IMR-90 (cell line): ENCODE data around the gene BPI. TPM values are rescaled to one million over a fixed set of nuclear protein-coding genes. Genes with fewer than 3 reads are reported as not detected.
A peak's percentile ranks its signal among the peaks of the same experiment; 100 is the strongest.

ENCODE experiments used
- ATAC-seq: fragments of 200-7000 bp; cut with Tn5 transposase; 2 replicates; pipeline ENCODE4 v1.9.1; 2020; ENCODE audit warnings: low read depth, mild to moderate bottlenecking, moderate library complexity
- BruUV-seq: library from RNA; stranded (reverse); fragments of 400-500 nt; replicated peaks from 2 replicates; lab custom pipeline; 2021; lab: Mats Ljungman, UMichigan
- CTCF ChIA-PET: fragments of 300-600 bp; formaldehyde crosslinking; extraction: SDS; loops from one replicate; lab custom pipeline; 2021; ENCODE audit warnings: antibody characterized with exemption; lab: Yijun Ruan, JAX
- POLR2A ChIA-PET: fragments of 300-600 bp; sonication (Branson Sonifier 250); formaldehyde crosslinking; loops from one replicate; lab custom pipeline; 2022; ENCODE audit warnings: antibody characterized with exemption; ENCODE audit not compliant: unreplicated experiment; lab: Charles Lee
- DNase-seq: peaks from one replicate; pipeline ENCODE4 v3.0.0; 2013
- H2AFZ ChIP-seq: replicated peaks from 2 replicates; pipeline ENCODE3; 2013; ENCODE audit warnings: low read length, mild to moderate bottlenecking; ENCODE audit not compliant: poor library complexity
- H2AK5ac ChIP-seq: 2 replicates; pipeline ENCODE4 v1.6.1; 2013; ENCODE audit warnings: low read depth, low read length, inconsistent platforms
- H2AK9ac ChIP-seq: replicated peaks from 2 replicates; pipeline ENCODE3; 2013; ENCODE audit warnings: mild to moderate bottlenecking, low read depth, low read length, moderate library complexity; ENCODE audit not compliant: poor library complexity
- H2BK120ac ChIP-seq: 2 replicates; pipeline ENCODE4 v1.6.1; 2013; ENCODE audit warnings: low read depth, low read length, inconsistent platforms
- H2BK15ac ChIP-seq: 3 replicates; pipeline ENCODE4 v1.6.1; 2013; ENCODE audit warnings: low read depth, low read length, inconsistent platforms
- H2BK20ac ChIP-seq: 2 replicates; pipeline ENCODE4 v1.6.1; 2013; ENCODE audit warnings: low read depth, mild to moderate bottlenecking, inconsistent platforms, low read length, moderate library complexity
- H2BK5ac ChIP-seq: 2 replicates; pipeline ENCODE4 v1.6.1; 2013; ENCODE audit warnings: mild to moderate bottlenecking, low read depth, low read length, inconsistent platforms; ENCODE audit not compliant: poor library complexity, severe bottlenecking
- H3K14ac ChIP-seq: replicated peaks from 2 replicates; pipeline ENCODE4 v1.6.1; 2013; ENCODE audit warnings: low read depth, low read length, inconsistent platforms
- H3K18ac ChIP-seq: 2 replicates; pipeline ENCODE4 v1.6.1; 2013; ENCODE audit warnings: low read depth, low read length, control low read depth
- H3K23ac ChIP-seq: 2 replicates; pipeline ENCODE4 v1.6.1; 2013; ENCODE audit warnings: low read depth, low read length, inconsistent platforms
- H3K27ac ChIP-seq: 2 replicates; pipeline ENCODE4 v1.5.1; 2013; ENCODE audit warnings: mild to moderate bottlenecking, control low read depth, low read length; ENCODE audit not compliant: insufficient read depth
- H3K27me3 ChIP-seq: 2 replicates; pipeline ENCODE4 v1.6.1; 2013; ENCODE audit warnings: low read length; ENCODE audit not compliant: control insufficient read depth, insufficient read depth
- H3K36me3 ChIP-seq: 2 replicates; pipeline ENCODE4 v1.6.1; 2013; ENCODE audit warnings: low read length, mixed read lengths; ENCODE audit not compliant: control insufficient read depth, insufficient read depth
- H3K4ac ChIP-seq: 2 replicates; pipeline ENCODE4 v1.6.1; 2013; ENCODE audit warnings: low read depth, low read length, inconsistent platforms
- H3K4me1 ChIP-seq: 2 replicates; pipeline ENCODE4 v1.6.1; 2013; ENCODE audit warnings: low read length, mixed read lengths; ENCODE audit not compliant: control insufficient read depth, insufficient read depth
- H3K4me2 ChIP-seq: 2 replicates; pipeline ENCODE4 v1.6.1; 2013; ENCODE audit warnings: low read depth, mild to moderate bottlenecking, control low read depth, low read length, moderate library complexity
- H3K4me3 ChIP-seq: 2 replicates; pipeline ENCODE4 v1.5.1; 2013; ENCODE audit warnings: low read depth, mild to moderate bottlenecking, control low read depth, low read length, moderate library complexity; ENCODE audit not compliant: insufficient read depth
- H3K56ac ChIP-seq: 2 replicates; pipeline ENCODE4 v1.6.1; 2013; ENCODE audit warnings: low read length, inconsistent platforms; ENCODE audit not compliant: insufficient read depth; ENCODE audit errors: extremely low read depth
- H3K79me1 ChIP-seq, 2 experiments: 2 replicates each; pipeline ENCODE4 v1.6.1; 2013; ENCODE audit warnings: low read length in 2 of 2, inconsistent platforms in 1 of 2, low read depth in 1 of 2
- H3K9ac ChIP-seq: 2 replicates; pipeline ENCODE4 v1.6.1; 2013; ENCODE audit warnings: low read depth, low read length, control low read depth
- H3K9me1 ChIP-seq: 2 replicates; pipeline ENCODE4 v1.6.1; 2013; ENCODE audit warnings: low read length, inconsistent platforms; ENCODE audit not compliant: insufficient read depth
- H3K9me3 ChIP-seq: 2 replicates; pipeline ENCODE4 v1.6.1; 2013; ENCODE audit warnings: low read length; ENCODE audit not compliant: control insufficient read depth, insufficient read depth
- H4K20me1 ChIP-seq: 2 replicates; pipeline ENCODE4 v1.6.1; 2013; ENCODE audit warnings: low read length, inconsistent platforms; ENCODE audit not compliant: insufficient read depth
- H4K5ac ChIP-seq: 2 replicates; pipeline ENCODE4 v1.6.1; 2013; ENCODE audit warnings: mild to moderate bottlenecking, low read depth, low read length, control low read depth
- H4K8ac ChIP-seq, 2 experiments: 2 replicates each; pipeline ENCODE4 v1.6.1; 2013; ENCODE audit warnings: low read depth in 2 of 2, low read length in 2 of 2, control low read depth in 1 of 2, inconsistent platforms in 1 of 2
- H4K91ac ChIP-seq: 2 replicates; pipeline ENCODE4 v1.6.1; 2013; ENCODE audit warnings: low read depth, low read length, inconsistent platforms; ENCODE audit not compliant: insufficient read depth
- CHD1 ChIP-seq: IDR thresholded peaks from 2 replicates; pipeline ENCODE4 v1.6.1; 2012; ENCODE audit warnings: low read depth, low read length, improper control_type of control experiment
- MAFK ChIP-seq: IDR thresholded peaks from 2 replicates; pipeline ENCODE4 v1.6.1; 2012; ENCODE audit warnings: low read depth, low read length, improper control_type of control experiment
- MAZ ChIP-seq: IDR thresholded peaks from 2 replicates; pipeline ENCODE4 v1.6.1; 2012; ENCODE audit warnings: low read depth, mild to moderate bottlenecking, low read length, improper control_type of control experiment, moderate library complexity, borderline replicate concordance
- RFX5 ChIP-seq: IDR thresholded peaks from 2 replicates; pipeline ENCODE4 v1.8.0; 2012; ENCODE audit warnings: low read depth, mild to moderate bottlenecking, low read length, moderate library complexity
- SMC3 ChIP-seq: fragments of 150-350 bp; IDR thresholded peaks from 2 replicates; pipeline ENCODE4 v1.6.1; 2016; ENCODE audit warnings: low read depth, mild to moderate bottlenecking, antibody characterized with exemption, low read length, moderate library complexity
- WGBS, 2 experiments: methylation state at CpG; one replicate each; pipeline versions ENCODE4 v1.1.5 to v1.1.7; 2013; ENCODE audit warnings: missing lambda C conversion rate in 2 of 2; ENCODE audit not compliant: insufficient read length in 1 of 2; ENCODE audit errors: extremely low coverage in 2 of 2; 5-methylcytosine and 5-hydroxymethylcytosine counted together
- dilution Hi-C: fragments of 300-500 bp; cut with HindIII; formaldehyde crosslinking; loops from one replicate; pipeline ENCODE4 v1.14.3; 2018; ENCODE audit warnings: low sequenced_read_pairs; ENCODE audit not compliant: unreplicated experiment
- in situ Hi-C: fragments of 300-500 bp; cut with MboI; formaldehyde crosslinking; loops from 3 replicates; pipeline ENCODE4 v1.14.3; 2019; ENCODE audit warnings: low sequenced_read_pairs, inconsistent platforms, mixed read lengths
- intact Hi-C: fragments of 100-400 bp; cut with micrococcal nuclease; formaldehyde crosslinking; loops from 2 replicates; pipeline ENCODE4 v1.10.0; 2022
- polyA plus RNA-seq, 3 experiments: library from polyadenylated mRNA; depleted of rRNA; stranded (reverse); fragments of >200 nt; gene quantifications; 2 replicates each; pipeline ENCODE4 v1.2.3, GENCODE V29; 2012; ENCODE audit warnings: low replicate concordance in 1 of 3
- total RNA-seq: library from RNA; depleted of rRNA; stranded (reverse); fragments of >200 nt; gene quantifications from 2 replicates; pipeline ENCODE4 v1.2.3, GENCODE V29; 2012
- TF ChIP-seq, protein P1 (sequence below): conservative IDR thresholded peaks from 2 replicates; pipeline ENCODE4 v1.5.1; 2012; ENCODE audit warnings: mild to moderate bottlenecking, low read depth, low read length, improper control_type of control experiment
- TF ChIP-seq, protein P2 (sequence below): fragments of 150-350 bp; IDR thresholded peaks from 2 replicates; pipeline ENCODE4 v1.6.1; 2016; ENCODE audit warnings: low read depth, mild to moderate bottlenecking, low read length, moderate library complexity, borderline replicate concordance

Gene BPI
- total and polyA plus RNA-seq, 2 of the 4 experiments (the other 2 are of a cell fraction) = 0.05 TPM; not detected in 1

DNA sequence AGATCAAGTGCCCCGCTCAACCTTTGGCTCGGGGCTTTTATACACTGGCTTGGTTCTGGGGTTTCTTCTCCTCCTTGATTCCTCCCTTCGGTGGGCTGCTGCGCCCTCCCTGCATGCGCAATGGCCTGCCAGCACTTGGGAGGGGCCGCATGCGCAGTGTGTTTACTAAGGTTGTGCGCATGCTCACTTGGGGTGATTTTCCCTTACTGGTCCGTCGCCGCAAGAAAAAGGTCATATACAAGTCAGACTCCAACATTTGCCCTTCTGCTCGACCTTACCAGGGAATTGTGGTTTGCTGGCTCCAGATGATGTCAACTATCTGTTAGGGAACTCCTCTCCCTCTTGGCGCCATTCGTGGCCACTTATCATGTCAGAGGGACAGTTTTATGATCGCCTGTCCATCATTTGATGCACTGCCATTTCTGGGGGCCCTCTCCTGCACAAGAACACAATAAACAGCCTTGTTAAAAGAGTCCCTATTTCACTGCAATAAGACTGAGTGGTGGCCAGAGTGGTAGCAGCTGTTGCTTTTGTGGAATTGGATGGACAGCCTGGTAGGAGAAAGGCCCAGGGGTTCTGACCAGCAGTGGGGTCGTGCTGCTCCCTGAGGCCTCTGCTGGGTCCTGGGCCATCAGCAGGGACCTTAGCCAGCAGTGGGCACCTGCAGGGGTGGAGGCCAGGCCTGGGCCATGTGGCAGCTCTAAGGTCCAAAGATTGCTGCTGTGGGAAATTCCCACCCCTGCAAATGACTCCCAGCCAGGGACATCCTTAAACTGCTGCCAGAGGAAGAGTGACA is 39.6 kb downstream of the BPI start:
- H3K27ac ChIP-seq = no peak overlapping the region
- H3K56ac ChIP-seq = no peak overlapping the region
- H3K79me1 ChIP-seq = no peaks in the 10 kb centered on the region
- WGBS, 2 experiments = 20% methylated on average over 1 of the region's 16 CpGs; no CpG with 5 or more reads in 1 of the 2 experiments
- peak overlapping the region; percentile 3; the same call in 1 of the 2 replicates for H3K4me3 ChIP-seq
- H3K36me3 ChIP-seq = no peaks in the 10 kb centered on the region
- H2BK5ac ChIP-seq = no peak overlapping the region
- peaks cover 15% of the 10 kb centered on the region for H3K27me3 ChIP-seq
- H4K8ac ChIP-seq = peak overlapping the region; percentile 80 to 94
- peak overlapping the region; percentile 90 for H4K5ac ChIP-seq
- no peaks in the 10 kb centered on the region for H4K20me1 ChIP-seq
- H2BK15ac ChIP-seq = no peak overlapping the region
- no peaks in the 10 kb centered on the region for H3K9me3 ChIP-seq
- peak overlapping the region; percentile 66 for H3K4ac ChIP-seq
- ChIA-PET CTCF (interaction anchor here (0.6 kb wide), 1 partner anchor 10 kb away, joined by 3 read pairs; no protein-coding TSS in a partner anchor), POLR2A (no interaction called here)
- no peak for TF ChIP-seq RFX5
- no peak for TF ChIP-seq CHD1
- no peak for TF ChIP-seq MAFK
- TF ChIP-seq MAZ = no peak
- no peak for TF ChIP-seq SMC3
- TF ChIP-seq, protein P1, sequence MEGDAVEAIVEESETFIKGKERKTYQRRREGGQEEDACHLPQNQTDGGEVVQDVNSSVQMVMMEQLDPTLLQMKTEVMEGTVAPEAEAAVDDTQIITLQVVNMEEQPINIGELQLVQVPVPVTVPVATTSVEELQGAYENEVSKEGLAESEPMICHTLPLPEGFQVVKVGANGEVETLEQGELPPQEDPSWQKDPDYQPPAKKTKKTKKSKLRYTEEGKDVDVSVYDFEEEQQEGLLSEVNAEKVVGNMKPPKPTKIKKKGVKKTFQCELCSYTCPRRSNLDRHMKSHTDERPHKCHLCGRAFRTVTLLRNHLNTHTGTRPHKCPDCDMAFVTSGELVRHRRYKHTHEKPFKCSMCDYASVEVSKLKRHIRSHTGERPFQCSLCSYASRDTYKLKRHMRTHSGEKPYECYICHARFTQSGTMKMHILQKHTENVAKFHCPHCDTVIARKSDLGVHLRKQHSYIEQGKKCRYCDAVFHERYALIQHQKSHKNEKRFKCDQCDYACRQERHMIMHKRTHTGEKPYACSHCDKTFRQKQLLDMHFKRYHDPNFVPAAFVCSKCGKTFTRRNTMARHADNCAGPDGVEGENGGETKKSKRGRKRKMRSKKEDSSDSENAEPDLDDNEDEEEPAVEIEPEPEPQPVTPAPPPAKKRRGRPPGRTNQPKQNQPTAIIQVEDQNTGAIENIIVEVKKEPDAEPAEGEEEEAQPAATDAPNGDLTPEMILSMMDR = no peak
- TF ChIP-seq, protein P2, sequence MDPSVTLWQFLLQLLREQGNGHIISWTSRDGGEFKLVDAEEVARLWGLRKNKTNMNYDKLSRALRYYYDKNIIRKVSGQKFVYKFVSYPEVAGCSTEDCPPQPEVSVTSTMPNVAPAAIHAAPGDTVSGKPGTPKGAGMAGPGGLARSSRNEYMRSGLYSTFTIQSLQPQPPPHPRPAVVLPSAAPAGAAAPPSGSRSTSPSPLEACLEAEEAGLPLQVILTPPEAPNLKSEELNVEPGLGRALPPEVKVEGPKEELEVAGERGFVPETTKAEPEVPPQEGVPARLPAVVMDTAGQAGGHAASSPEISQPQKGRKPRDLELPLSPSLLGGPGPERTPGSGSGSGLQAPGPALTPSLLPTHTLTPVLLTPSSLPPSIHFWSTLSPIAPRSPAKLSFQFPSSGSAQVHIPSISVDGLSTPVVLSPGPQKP = no peak
- H2AK5ac ChIP-seq = no peak overlapping the region
- no peak overlapping the region; the same call in 1 of the 2 replicates for H3K18ac ChIP-seq
- peaks cover 4% of the 10 kb centered on the region; the same call in 1 of the 2 replicates for H3K4me1 ChIP-seq
- no peak overlapping the region for H3K9ac ChIP-seq
- peak overlapping the region; percentile 81; the same call in 1 of the 2 replicates for H3K14ac ChIP-seq
- 0 out of 2 replicates have a peak overlapping the region, but pooled peaks have one; percentile 36 for H2BK120ac ChIP-seq
- H3K23ac ChIP-seq = peak overlapping the region; percentile 65; the same call in 1 of the 2 replicates
- peak overlapping the region; percentile 65 for H2AK9ac ChIP-seq
- BruUV-seq = no TSS peak
- peak overlapping the region; percentile 20; the same call in 1 of the 2 replicates for H4K91ac ChIP-seq
- DNase-seq (peak; percentile 46), ATAC-seq (peak; percentile 44; the same call in 1 of the 2 replicates)
- H3K9me1 ChIP-seq = peaks cover 5% of the 10 kb centered on the region; the same call in 1 of the 2 replicates
- H3K4me2 ChIP-seq = peak overlapping the region; percentile 71
- intact Hi-C loops (no loop called here), in situ Hi-C loops (no loop called here), dilution Hi-C loops (no loop called here)
- no peak overlapping the region for H2BK20ac ChIP-seq
- H2AFZ ChIP-seq = peak overlapping the region; percentile 90
